HepG2 (cell line): ENCODE results near the gene UNKL. TPM values are rescaled to one million over a fixed set of nuclear protein-coding genes. Genes with fewer than 3 reads are reported as not detected.

Source experiments
- CBX5 ChIP-seq: sonication (generic); formaldehyde crosslinking; IDR thresholded peaks from 2 replicates; pipeline ENCODE4 v1.4.0; 2020; ENCODE audit warnings: missing genetic modification reagents, borderline replicate concordance
- FOXA1 ChIP-seq, 2 experiments: fragments of 450-650 bp in 1 of 2; sonication (generic) in 1 of 2; formaldehyde crosslinking in 1 of 2; IDR thresholded peaks; 2 replicates each; pipeline versions ENCODE4 v1.4.0 to v1.6.1; 2016 to 2020; ENCODE audit warnings: missing genetic modification reagents in 1 of 2
- HMG20A ChIP-seq: IDR thresholded peaks from 2 replicates; pipeline ENCODE4 v1.6.1; 2016; ENCODE audit warnings: borderline replicate concordance
- KLF6 ChIP-seq: IDR thresholded peaks from 2 replicates; pipeline ENCODE4 v1.8.0; 2016; ENCODE audit warnings: missing biosample characterization, missing genetic modification reagents
- KMT2A ChIP-seq: sonication (generic); formaldehyde crosslinking; IDR thresholded peaks from 2 replicates; pipeline ENCODE4 v1.4.0; 2020; ENCODE audit warnings: missing genetic modification reagents
- PAX8 ChIP-seq: sonication (generic); formaldehyde crosslinking; IDR thresholded peaks from 2 replicates; pipeline ENCODE4 v1.8.0; 2022; ENCODE audit warnings: mild to moderate bottlenecking, missing genetic modification reagents, borderline replicate concordance
- SNRNP70 ChIP-seq: fragments of 200-400 bp; formaldehyde crosslinking; IDR thresholded peaks from 2 replicates; pipeline ENCODE4 v1.6.1; 2017; ENCODE audit warnings: mild to moderate bottlenecking, low read depth, low read length, moderate library complexity
- ZNF143 ChIP-seq: sonication (generic); formaldehyde crosslinking; IDR thresholded peaks from 2 replicates; pipeline ENCODE4 v1.4.0; 2020; ENCODE audit warnings: missing genetic modification reagents
- ZNF44 ChIP-seq: sonication (generic); formaldehyde crosslinking; IDR thresholded peaks from 2 replicates; pipeline ENCODE4 v1.5.1; 2020; ENCODE audit warnings: mild to moderate bottlenecking, missing genetic modification reagents
- ZNF720 ChIP-seq: sonication (generic); formaldehyde crosslinking; IDR thresholded peaks from 2 replicates; pipeline ENCODE4 v1.4.0; 2020; ENCODE audit warnings: missing genetic modification reagents
- polyA plus RNA-seq, 8 experiments: library from polyadenylated mRNA; depleted of rRNA in 3 of 8; stranded (reverse) in 7 of 8; unstranded in 1 of 8; fragments of >200 nt; fragmentation: Illumina TruSeq in 4 of 8; extraction: Trizol in 4 of 8; gene quantifications; 2 replicates each; pipeline versions ENCODE4 v1.2.1 to v1.2.3, GENCODE V29; 2011 to 2016; ENCODE audit warnings: low read depth in 4 of 8, missing spikeins in 1 of 8, mixed read lengths in 1 of 8; ENCODE audit not compliant: insufficient read depth in 1 of 8
- total RNA-seq, 5 experiments: library from RNA; depleted of rRNA; stranded (reverse); fragments of >200 nt; fragmentation: Illumina TruSeq; extraction: Trizol; gene quantifications; 2 replicates each; pipeline ENCODE4 v1.2.3, GENCODE V29; 2016; ENCODE audit warnings: low read depth in 1 of 5
- TF ChIP-seq, protein P1 (sequence below): fragments of 450-650 bp; IDR thresholded peaks from 2 replicates; pipeline ENCODE4 v1.6.1; 2016
- TF ChIP-seq, protein P2 (sequence below): sonication (generic); formaldehyde crosslinking; conservative IDR thresholded peaks from 2 replicates; pipeline ENCODE4 v1.4.0; 2020; ENCODE audit warnings: missing genetic modification reagents
- TF ChIP-seq, protein P3 (sequence below): sonication (generic); formaldehyde crosslinking; IDR thresholded peaks from 2 replicates; pipeline ENCODE4 v1.4.0; 2020; ENCODE audit warnings: missing genetic modification reagents, borderline replicate concordance

UNKL gene
- total and polyA plus RNA-seq, 2 of the 13 experiments (the other 11 are each of a cell fraction or from before 2014, with no cell fraction given), result 10.4 to 17.6 TPM

DNA sequence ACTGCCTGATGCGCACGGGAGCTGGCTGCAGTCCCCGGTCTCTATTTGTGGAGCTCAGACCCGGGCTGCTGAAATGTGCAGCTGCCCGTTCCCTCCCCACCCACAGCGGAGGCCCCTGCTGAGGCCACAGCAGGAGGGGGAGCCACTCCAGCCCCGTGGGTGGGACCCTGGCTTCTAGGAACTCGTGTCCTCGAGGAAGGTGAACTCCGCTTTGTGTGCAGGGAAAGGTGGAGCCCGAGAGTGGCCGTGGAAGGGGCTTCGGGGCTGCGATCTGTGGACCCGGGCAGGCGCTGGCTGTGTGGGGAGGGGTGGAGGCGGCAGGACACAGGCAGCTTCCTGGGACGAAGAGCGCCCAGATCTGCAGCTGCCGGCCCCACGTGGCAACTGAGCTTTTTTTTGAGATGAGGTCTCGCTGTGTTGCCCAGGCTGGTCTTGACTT, 26.9 kb upstream of the UNKL start (continued):
- no peak for TF ChIP-seq ZNF143 (CRISPR knock-in tag)
- TF ChIP-seq, protein P1, sequence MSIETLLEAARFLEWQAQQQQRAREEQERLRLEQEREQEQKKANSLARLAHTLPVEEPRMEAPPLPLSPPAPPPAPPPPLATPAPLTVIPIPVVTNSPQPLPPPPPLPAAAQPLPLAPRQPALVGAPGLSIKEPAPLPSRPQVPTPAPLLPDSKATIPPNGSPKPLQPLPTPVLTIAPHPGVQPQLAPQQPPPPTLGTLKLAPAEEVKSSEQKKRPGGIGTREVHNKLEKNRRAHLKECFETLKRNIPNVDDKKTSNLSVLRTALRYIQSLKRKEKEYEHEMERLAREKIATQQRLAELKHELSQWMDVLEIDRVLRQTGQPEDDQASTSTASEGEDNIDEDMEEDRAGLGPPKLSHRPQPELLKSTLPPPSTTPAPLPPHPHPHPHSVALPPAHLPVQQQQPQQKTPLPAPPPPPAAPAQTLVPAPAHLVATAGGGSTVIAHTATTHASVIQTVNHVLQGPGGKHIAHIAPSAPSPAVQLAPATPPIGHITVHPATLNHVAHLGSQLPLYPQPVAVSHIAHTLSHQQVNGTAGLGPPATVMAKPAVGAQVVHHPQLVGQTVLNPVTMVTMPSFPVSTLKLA, result no peak
- TF ChIP-seq KLF6 (CRISPR knock-in tag), result no peak
- no peak for TF ChIP-seq ZNF720 (CRISPR knock-in tag)
- TF ChIP-seq CBX5, result no peak
- TF ChIP-seq, protein P2, sequence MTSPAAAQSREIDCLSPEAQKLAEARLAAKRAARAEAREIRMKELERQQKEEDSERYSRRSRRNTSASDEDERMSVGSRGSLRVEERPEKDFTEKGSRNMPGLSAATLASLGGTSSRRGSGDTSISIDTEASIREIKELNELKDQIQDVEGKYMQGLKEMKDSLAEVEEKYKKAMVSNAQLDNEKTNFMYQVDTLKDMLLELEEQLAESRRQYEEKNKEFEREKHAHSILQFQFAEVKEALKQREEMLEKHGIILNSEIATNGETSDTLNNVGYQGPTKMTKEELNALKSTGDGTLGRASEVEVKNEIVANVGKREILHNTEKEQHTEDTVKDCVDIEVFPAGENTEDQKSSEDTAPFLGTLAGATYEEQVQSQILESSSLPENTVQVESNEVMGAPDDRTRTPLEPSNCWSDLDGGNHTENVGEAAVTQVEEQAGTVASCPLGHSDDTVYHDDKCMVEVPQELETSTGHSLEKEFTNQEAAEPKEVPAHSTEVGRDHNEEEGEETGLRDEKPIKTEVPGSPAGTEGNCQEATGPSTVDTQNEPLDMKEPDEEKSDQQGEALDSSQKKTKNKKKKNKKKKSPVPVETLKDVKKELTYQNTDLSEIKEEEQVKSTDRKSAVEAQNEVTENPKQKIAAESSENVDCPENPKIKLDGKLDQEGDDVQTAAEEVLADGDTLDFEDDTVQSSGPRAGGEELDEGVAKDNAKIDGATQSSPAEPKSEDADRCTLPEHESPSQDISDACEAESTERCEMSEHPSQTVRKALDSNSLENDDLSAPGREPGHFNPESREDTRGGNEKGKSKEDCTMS (CRISPR knock-in tag), result no peak
- no peak for TF ChIP-seq SNRNP70
- TF ChIP-seq FOXA1 (IDR thresholded peaks at IDR 0.05), result no peak
- no peak for TF ChIP-seq FOXA1 (CRISPR knock-in tag; IDR thresholded peaks at IDR 0.05)
- no peak for TF ChIP-seq ZNF44
- TF ChIP-seq PAX8 (CRISPR knock-in tag), result no peak
- TF ChIP-seq, protein P3, sequence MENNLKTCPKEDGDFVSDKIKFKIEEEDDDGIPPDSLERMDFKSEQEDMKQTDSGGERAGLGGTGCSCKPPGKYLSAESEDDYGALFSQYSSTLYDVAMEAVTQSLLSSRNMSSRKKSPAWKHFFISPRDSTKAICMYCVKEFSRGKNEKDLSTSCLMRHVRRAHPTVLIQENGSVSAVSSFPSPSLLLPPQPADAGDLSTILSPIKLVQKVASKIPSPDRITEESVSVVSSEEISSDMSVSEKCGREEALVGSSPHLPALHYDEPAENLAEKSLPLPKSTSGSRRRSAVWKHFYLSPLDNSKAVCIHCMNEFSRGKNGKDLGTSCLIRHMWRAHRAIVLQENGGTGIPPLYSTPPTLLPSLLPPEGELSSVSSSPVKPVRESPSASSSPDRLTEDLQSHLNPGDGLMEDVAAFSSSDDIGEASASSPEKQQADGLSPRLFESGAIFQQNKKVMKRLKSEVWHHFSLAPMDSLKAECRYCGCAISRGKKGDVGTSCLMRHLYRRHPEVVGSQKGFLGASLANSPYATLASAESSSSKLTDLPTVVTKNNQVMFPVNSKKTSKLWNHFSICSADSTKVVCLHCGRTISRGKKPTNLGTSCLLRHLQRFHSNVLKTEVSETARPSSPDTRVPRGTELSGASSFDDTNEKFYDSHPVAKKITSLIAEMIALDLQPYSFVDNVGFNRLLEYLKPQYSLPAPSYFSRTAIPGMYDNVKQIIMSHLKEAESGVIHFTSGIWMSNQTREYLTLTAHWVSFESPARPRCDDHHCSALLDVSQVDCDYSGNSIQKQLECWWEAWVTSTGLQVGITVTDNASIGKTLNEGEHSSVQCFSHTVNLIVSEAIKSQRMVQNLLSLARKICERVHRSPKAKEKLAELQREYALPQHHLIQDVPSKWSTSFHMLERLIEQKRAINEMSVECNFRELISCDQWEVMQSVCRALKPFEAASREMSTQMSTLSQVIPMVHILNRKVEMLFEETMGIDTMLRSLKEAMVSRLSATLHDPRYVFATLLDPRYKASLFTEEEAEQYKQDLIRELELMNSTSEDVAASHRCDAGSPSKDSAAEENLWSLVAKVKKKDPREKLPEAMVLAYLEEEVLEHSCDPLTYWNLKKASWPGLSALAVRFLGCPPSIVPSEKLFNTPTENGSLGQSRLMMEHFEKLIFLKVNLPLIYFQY (CRISPR knock-in tag), result no peak
- 0 out of 2 replicates have a peak, but pooled peaks have one; percentile 22 for TF ChIP-seq KMT2A (CRISPR knock-in tag)
- no peak for TF ChIP-seq HMG20A (CRISPR knock-in tag)
